ENCODE data around the gene ZNF587B.
"Not testable (repeated sequence)": the region's sequence is repeated elsewhere in the genome, so short reads cannot be mapped to it uniquely, and the experiment has no call there.

ZNF587B gene

GRCh38 chr19:57867868-57868492 is 37.9 kb downstream of the ZNF587B start:
- no peaks in the 10 kb centered on the region for H3K9me2 ChIP-seq (replicated peaks; ENCODE audit: control insufficient read depth, low read length)
- peaks cover 7% of the 10 kb centered on the region; the same call in 1 of the 2 replicates for H3K9me3 ChIP-seq (ENCODE audit: control insufficient read depth, insufficient read depth, low read length)
- H3K4me2 ChIP-seq (ENCODE audit: low read length): no peak overlapping the region
- peaks cover 46% of the 10 kb centered on the region for H3K36me3 ChIP-seq (ENCODE audit: control insufficient read depth, low read length)
- no peaks in the 10 kb centered on the region for H3K27me3 ChIP-seq (ENCODE audit: control insufficient read depth, low read length)
- H3K4me3 ChIP-seq (ENCODE audit: low read length): no peak overlapping the region
- TF ChIP-seq, protein P1, sequence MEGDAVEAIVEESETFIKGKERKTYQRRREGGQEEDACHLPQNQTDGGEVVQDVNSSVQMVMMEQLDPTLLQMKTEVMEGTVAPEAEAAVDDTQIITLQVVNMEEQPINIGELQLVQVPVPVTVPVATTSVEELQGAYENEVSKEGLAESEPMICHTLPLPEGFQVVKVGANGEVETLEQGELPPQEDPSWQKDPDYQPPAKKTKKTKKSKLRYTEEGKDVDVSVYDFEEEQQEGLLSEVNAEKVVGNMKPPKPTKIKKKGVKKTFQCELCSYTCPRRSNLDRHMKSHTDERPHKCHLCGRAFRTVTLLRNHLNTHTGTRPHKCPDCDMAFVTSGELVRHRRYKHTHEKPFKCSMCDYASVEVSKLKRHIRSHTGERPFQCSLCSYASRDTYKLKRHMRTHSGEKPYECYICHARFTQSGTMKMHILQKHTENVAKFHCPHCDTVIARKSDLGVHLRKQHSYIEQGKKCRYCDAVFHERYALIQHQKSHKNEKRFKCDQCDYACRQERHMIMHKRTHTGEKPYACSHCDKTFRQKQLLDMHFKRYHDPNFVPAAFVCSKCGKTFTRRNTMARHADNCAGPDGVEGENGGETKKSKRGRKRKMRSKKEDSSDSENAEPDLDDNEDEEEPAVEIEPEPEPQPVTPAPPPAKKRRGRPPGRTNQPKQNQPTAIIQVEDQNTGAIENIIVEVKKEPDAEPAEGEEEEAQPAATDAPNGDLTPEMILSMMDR (IDR thresholded peaks at IDR 0.05; ENCODE audit: low read depth, low read length, poor library complexity, severe bottlenecking): no peak
- no peak for TF ChIP-seq EZH2phosphoT487 (IDR thresholded peaks at IDR 0.05; ENCODE audit: borderline replicate concordance, low read length)
- no peaks in the 10 kb centered on the region for H4K20me1 ChIP-seq (ENCODE audit: control insufficient read depth, insufficient read depth, low read depth, low read length)
- H3F3A ChIP-seq (ENCODE audit: control insufficient read depth, insufficient read depth): no peaks in the 10 kb centered on the region
- H3K27ac ChIP-seq (ENCODE audit: low read depth, low read length): no peak overlapping the region
- H3K79me2 ChIP-seq (ENCODE audit: control insufficient read depth, low read length): no peaks in the 10 kb centered on the region
- no peaks in the 10 kb centered on the region for H3K4me1 ChIP-seq (ENCODE audit: control insufficient read depth, low read length)

- H3K9me2 ChIP-seq (replicated peaks; ENCODE audit: control insufficient read depth, low read length); H3K79me2 ChIP-seq (ENCODE audit: control insufficient read depth, low read length); H3K27ac ChIP-seq (ENCODE audit: low read depth, low read length); H3K4me1 ChIP-seq (ENCODE audit: control insufficient read depth, low read length); H3K4me3 ChIP-seq (ENCODE audit: low read length); H3K27me3 ChIP-seq (ENCODE audit: control insufficient read depth, low read length); H3F3A ChIP-seq (ENCODE audit: control insufficient read depth, insufficient read depth); H4K20me1 ChIP-seq (ENCODE audit: control insufficient read depth, insufficient read depth, low read depth, low read length); H3K4me2 ChIP-seq (ENCODE audit: low read length): not testable (repeated sequence)
- H3K36me3 ChIP-seq (ENCODE audit: control insufficient read depth, low read length): peaks cover 35% of the 10 kb centered on the region
- peaks cover 15% of the 10 kb centered on the region; the same call in 1 of the 2 replicates for H3K9me3 ChIP-seq (ENCODE audit: control insufficient read depth, insufficient read depth, low read length)
Observed at GRCh38 chr19:57869655-57870054, 39.6 kb downstream of the ZNF587B start.

DNA sequence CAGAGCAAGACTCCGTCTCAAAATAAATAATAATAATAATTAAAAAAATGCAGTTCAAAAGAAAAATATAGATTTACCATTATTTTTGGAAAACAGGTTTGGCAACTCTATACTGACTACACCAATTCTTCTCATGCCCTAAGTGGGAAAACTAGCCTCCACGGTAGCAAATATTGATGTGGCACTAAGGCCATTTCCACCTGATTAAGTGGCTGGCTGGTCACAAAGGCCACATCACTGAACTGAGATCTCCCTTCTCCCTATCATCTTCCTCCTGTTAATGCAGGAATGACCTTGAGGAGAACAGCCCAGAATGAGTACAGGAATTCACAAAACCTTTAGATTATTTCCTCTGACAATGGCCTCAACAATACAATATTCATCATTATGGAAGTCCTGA is 40.1 kb downstream of the ZNF587B start:
- Histone ChIP-seq H3K4me1 (ENCODE audit: control insufficient read depth, low read length) (no peaks in the 10 kb centered on the region), H3K4me3 (ENCODE audit: low read length) (no peak overlapping the region), H4K20me1 (ENCODE audit: control insufficient read depth, insufficient read depth, low read depth, low read length) (no peaks in the 10 kb centered on the region), H3K27me3 (ENCODE audit: control insufficient read depth, low read length) (no peaks in the 10 kb centered on the region), H3K79me2 (ENCODE audit: control insufficient read depth, low read length) (no peaks in the 10 kb centered on the region), H3K36me3 (ENCODE audit: control insufficient read depth, low read length) (peaks cover 29% of the 10 kb centered on the region), H3K4me2 (ENCODE audit: low read length) (no peak overlapping the region), H3K9me2 (replicated peaks; ENCODE audit: control insufficient read depth, low read length) (no peaks in the 10 kb centered on the region), H3K9me3 (ENCODE audit: control insufficient read depth, insufficient read depth, low read length) (peaks cover 15% of the 10 kb centered on the region; the same call in 1 of the 2 replicates), H3F3A (ENCODE audit: control insufficient read depth, insufficient read depth) (no peaks in the 10 kb centered on the region), H3K27ac (ENCODE audit: low read depth, low read length) (no peak overlapping the region)
- TF ChIP-seq EZH2phosphoT487 (IDR thresholded peaks at IDR 0.05; ENCODE audit: borderline replicate concordance, low read length): no peak
- TF ChIP-seq, protein P1 (IDR thresholded peaks at IDR 0.05; ENCODE audit: low read depth, low read length, poor library complexity, severe bottlenecking): no peak

DNA sequence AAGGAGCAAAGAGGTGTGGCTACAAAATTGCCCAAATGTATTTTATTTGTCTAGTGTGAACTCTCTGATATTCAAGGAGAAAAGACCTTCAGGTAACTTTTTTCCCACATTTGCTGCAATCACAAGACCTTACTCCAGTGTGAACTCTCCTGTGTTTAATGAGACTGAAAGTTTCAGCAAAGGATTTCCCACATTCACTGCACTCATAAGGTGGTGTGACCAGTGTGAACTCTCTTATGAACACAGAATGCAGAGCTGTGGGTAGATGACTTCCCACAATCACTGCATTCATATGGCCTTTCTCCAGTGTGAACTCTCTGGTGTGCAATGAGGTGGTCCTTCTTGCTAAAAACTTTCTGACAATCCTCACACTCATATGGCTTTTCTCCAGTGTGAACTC is 42.4 kb downstream of the ZNF587B start:
- Histone ChIP-seq H3K4me3 (ENCODE audit: low read length) (no peak overlapping the region), H3K9me3 (ENCODE audit: control insufficient read depth, insufficient read depth, low read length) (peaks cover 15% of the 10 kb centered on the region; the same call in 1 of the 2 replicates), H3K36me3 (ENCODE audit: control insufficient read depth, low read length) (peaks cover 11% of the 10 kb centered on the region), H3K27ac (ENCODE audit: low read depth, low read length) (no peak overlapping the region), H3K27me3 (ENCODE audit: control insufficient read depth, low read length) (no peaks in the 10 kb centered on the region), H3K4me2 (ENCODE audit: low read length) (no peak overlapping the region), H4K20me1 (ENCODE audit: control insufficient read depth, insufficient read depth, low read depth, low read length) (no peaks in the 10 kb centered on the region), H3K9me2 (replicated peaks; ENCODE audit: control insufficient read depth, low read length) (no peaks in the 10 kb centered on the region), H3K79me2 (ENCODE audit: control insufficient read depth, low read length) (no peaks in the 10 kb centered on the region), H3F3A (ENCODE audit: control insufficient read depth, insufficient read depth) (no peaks in the 10 kb centered on the region), H3K4me1 (ENCODE audit: control insufficient read depth, low read length) (no peaks in the 10 kb centered on the region)
- TF ChIP-seq, protein P1 (IDR thresholded peaks at IDR 0.05; ENCODE audit: low read depth, low read length, poor library complexity, severe bottlenecking): no peak
- no peak for TF ChIP-seq EZH2phosphoT487 (IDR thresholded peaks at IDR 0.05; ENCODE audit: borderline replicate concordance, low read length)

DNA sequence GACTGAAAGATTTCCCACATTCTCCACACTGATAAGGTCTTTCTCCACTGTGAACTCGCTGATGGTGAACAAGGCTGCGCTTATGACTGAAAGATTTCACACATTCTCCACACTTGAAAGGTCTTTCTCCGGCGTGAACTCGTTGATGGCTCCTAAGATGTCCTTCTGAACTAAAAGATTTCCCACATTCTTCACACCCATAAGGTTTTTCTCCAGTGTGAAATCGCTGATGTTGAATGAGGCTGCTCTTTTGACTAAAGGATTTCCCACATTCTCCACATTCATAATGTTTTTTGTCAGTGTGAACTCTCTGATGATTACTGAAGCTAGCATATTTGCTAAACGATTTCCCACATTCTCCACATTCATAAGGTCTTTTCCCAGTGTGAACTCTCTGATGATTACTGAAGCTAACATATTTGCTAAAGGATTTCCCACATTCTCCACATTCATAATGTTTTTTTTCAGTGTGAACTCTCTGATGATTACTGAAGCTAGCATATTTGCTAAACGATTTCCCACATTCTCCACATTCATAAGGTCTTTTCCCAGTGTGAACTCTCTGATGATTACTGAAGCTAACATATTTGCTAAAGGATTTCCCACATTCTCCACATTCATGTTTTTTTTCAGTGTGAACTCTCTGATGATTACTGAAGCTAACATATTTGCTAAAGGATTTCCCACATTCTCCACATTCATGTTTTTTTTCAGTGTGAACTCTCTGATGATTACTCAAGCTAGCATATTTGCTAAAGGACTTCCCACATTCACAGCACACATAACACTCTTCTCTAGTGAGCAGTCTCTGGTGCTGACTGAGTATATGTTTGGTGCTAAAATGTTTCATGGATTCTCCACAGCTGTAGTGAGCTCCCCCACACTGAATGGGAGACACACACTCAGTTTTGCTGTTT is 44.0 kb downstream of the ZNF587B start:
- not testable (repeated sequence) for H3K9me2 ChIP-seq (replicated peaks; ENCODE audit: control insufficient read depth, low read length); H3F3A ChIP-seq (ENCODE audit: control insufficient read depth, insufficient read depth); H4K20me1 ChIP-seq (ENCODE audit: control insufficient read depth, insufficient read depth, low read depth, low read length); H3K27ac ChIP-seq (ENCODE audit: low read depth, low read length); H3K36me3 ChIP-seq (ENCODE audit: control insufficient read depth, low read length); H3K4me3 ChIP-seq (ENCODE audit: low read length); H3K27me3 ChIP-seq (ENCODE audit: control insufficient read depth, low read length); H3K4me2 ChIP-seq (ENCODE audit: low read length); H3K79me2 ChIP-seq (ENCODE audit: control insufficient read depth, low read length); H3K4me1 ChIP-seq (ENCODE audit: control insufficient read depth, low read length)
- peaks cover 10% of the 10 kb centered on the region; the same call in 1 of the 2 replicates for H3K9me3 ChIP-seq (ENCODE audit: control insufficient read depth, insufficient read depth, low read length)

Measured in DOHH2 (cell line).